DND-41 (cell line): ENCODE measurements around the gene ZNF14.

Experiments used
- EZH2 ChIP-seq: IDR thresholded peaks from 3 replicates; pipeline ENCODE4 v1.6.1; 2012; ENCODE audit warnings: borderline replicate concordance, low read depth, mild to moderate bottlenecking, moderate library complexity, low read length, inconsistent platforms; ENCODE audit not compliant: severe bottlenecking
- TF ChIP-seq, protein P1 (sequence below): IDR thresholded peaks from 2 replicates; pipeline ENCODE4 v1.5.1; 2012; ENCODE audit warnings: borderline replicate concordance, low read length, moderate library complexity, mild to moderate bottlenecking; ENCODE audit not compliant: poor library complexity, severe bottlenecking; ENCODE audit errors: extremely low read depth

- TF ChIP-seq, protein P1, sequence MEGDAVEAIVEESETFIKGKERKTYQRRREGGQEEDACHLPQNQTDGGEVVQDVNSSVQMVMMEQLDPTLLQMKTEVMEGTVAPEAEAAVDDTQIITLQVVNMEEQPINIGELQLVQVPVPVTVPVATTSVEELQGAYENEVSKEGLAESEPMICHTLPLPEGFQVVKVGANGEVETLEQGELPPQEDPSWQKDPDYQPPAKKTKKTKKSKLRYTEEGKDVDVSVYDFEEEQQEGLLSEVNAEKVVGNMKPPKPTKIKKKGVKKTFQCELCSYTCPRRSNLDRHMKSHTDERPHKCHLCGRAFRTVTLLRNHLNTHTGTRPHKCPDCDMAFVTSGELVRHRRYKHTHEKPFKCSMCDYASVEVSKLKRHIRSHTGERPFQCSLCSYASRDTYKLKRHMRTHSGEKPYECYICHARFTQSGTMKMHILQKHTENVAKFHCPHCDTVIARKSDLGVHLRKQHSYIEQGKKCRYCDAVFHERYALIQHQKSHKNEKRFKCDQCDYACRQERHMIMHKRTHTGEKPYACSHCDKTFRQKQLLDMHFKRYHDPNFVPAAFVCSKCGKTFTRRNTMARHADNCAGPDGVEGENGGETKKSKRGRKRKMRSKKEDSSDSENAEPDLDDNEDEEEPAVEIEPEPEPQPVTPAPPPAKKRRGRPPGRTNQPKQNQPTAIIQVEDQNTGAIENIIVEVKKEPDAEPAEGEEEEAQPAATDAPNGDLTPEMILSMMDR: no peak
- no peak for TF ChIP-seq EZH2
Measured at GRCh38 chr19:19697589-19697988, 35.3 kb downstream of the ZNF14 start.
